ENCODE data around the gene SPECC1.

The SPECC1 gene

GRCh38 chr17:20208717-20209116 lies 199.6 kb downstream of the SPECC1 start:
- Histone ChIP-seq H3K4me1 (ENCODE audit: control insufficient read depth in 1 of 2, insufficient read depth in 1 of 2, low read depth in 1 of 2, low read length in 1 of 2) (no peaks in the 10 kb centered on the region), H3K9me3 (no peaks in the 10 kb centered on the region), H3K27ac (no peak overlapping the region), H3K4me3 (ENCODE audit: low read depth in 1 of 2, low read length in 1 of 2) (no peak overlapping the region), H3K36me3 (peaks cover 10% of the 10 kb centered on the region), H3K27me3 (no peaks in the 10 kb centered on the region)
- no peak for TF ChIP-seq CTCF (IDR thresholded peaks at IDR 0.05)

GRCh38 chr17:20210180-20210579 lies 201.0 kb downstream of the SPECC1 start:
- Histone ChIP-seq H3K36me3 (no peaks in the 10 kb centered on the region), H3K27ac (no peak overlapping the region), H3K27me3 (no peaks in the 10 kb centered on the region), H3K9me3 (no peaks in the 10 kb centered on the region), H3K4me3 (ENCODE audit: low read depth in 1 of 2, low read length in 1 of 2) (no peak overlapping the region), H3K4me1 (ENCODE audit: control insufficient read depth in 1 of 2, insufficient read depth in 1 of 2, low read depth in 1 of 2, low read length in 1 of 2) (no peaks in the 10 kb centered on the region)
- TF ChIP-seq CTCF (IDR thresholded peaks at IDR 0.05): no peak

GRCh38 chr17:20210614-20211013 lies 201.5 kb downstream of the SPECC1 start:
- H3K27me3 ChIP-seq: no peaks in the 10 kb centered on the region
- H3K36me3 ChIP-seq: no peaks in the 10 kb centered on the region
- no peak for TF ChIP-seq CTCF (IDR thresholded peaks at IDR 0.05)
- no peak overlapping the region for H3K4me3 ChIP-seq (ENCODE audit: low read depth in 1 of 2, low read length in 1 of 2)
- H3K27ac ChIP-seq: no peak overlapping the region
- H3K9me3 ChIP-seq: no peaks in the 10 kb centered on the region
- no peaks in the 10 kb centered on the region for H3K4me1 ChIP-seq (ENCODE audit: control insufficient read depth in 1 of 2, insufficient read depth in 1 of 2, low read depth in 1 of 2, low read length in 1 of 2)

- H3K9me3 ChIP-seq: no peaks in the 10 kb centered on the region
- no peak overlapping the region for H3K27ac ChIP-seq
- no peaks in the 10 kb centered on the region for H3K4me1 ChIP-seq (ENCODE audit: control insufficient read depth in 1 of 2, insufficient read depth in 1 of 2, low read depth in 1 of 2, low read length in 1 of 2)
- H3K36me3 ChIP-seq: no peaks in the 10 kb centered on the region
- H3K27me3 ChIP-seq: no peaks in the 10 kb centered on the region
- TF ChIP-seq CTCF (IDR thresholded peaks at IDR 0.05): no peak
- no peak overlapping the region for H3K4me3 ChIP-seq (ENCODE audit: low read depth in 1 of 2, low read length in 1 of 2)
Observed at GRCh38 chr17:20211246-20211645, 202.1 kb downstream of the SPECC1 start.

- H3K36me3 ChIP-seq: no peaks in the 10 kb centered on the region
- H3K27me3 ChIP-seq: no peaks in the 10 kb centered on the region
- H3K27ac ChIP-seq: no peak overlapping the region
- no peak overlapping the region for H3K4me3 ChIP-seq (ENCODE audit: low read depth in 1 of 2, low read length in 1 of 2)
- H3K9me3 ChIP-seq: no peaks in the 10 kb centered on the region
- TF ChIP-seq CTCF (IDR thresholded peaks at IDR 0.05): no peak
- H3K4me1 ChIP-seq (ENCODE audit: control insufficient read depth in 1 of 2, insufficient read depth in 1 of 2, low read depth in 1 of 2, low read length in 1 of 2): no peaks in the 10 kb centered on the region
Observed at GRCh38 chr17:20213449-20213848, 204.3 kb downstream of the SPECC1 start.

- Histone ChIP-seq H3K4me3 (ENCODE audit: low read depth in 1 of 2, low read length in 1 of 2) (no peak overlapping the region), H3K27me3 (no peaks in the 10 kb centered on the region), H3K9me3 (no peaks in the 10 kb centered on the region), H3K4me1 (ENCODE audit: control insufficient read depth in 1 of 2, insufficient read depth in 1 of 2, low read depth in 1 of 2, low read length in 1 of 2) (no peaks in the 10 kb centered on the region), H3K27ac (no peak overlapping the region), H3K36me3 (no peaks in the 10 kb centered on the region)
- no peak for TF ChIP-seq CTCF (IDR thresholded peaks at IDR 0.05)
Observed at GRCh38 chr17:20214794-20215193, 205.6 kb downstream of the SPECC1 start.
